ENCODE data around the gene SPTBN1.

SPTBN1 gene

GRCh38 chr2:54626884-54627283 lies 170.8 kb downstream of the SPTBN1 start:
- no peak for DNase-seq (ENCODE audit: low spot score)
- no peak for TF ChIP-seq CTCF (IDR thresholded peaks at IDR 0.05; ENCODE audit: extremely low read depth, missing control alignments)

GRCh38 chr2:54627973-54628372 lies 171.8 kb downstream of the SPTBN1 start:
- DNase-seq (ENCODE audit: low spot score), result no peak
- no peak for TF ChIP-seq CTCF (IDR thresholded peaks at IDR 0.05; ENCODE audit: extremely low read depth, missing control alignments)

- no peak for TF ChIP-seq CTCF (IDR thresholded peaks at IDR 0.05; ENCODE audit: extremely low read depth, missing control alignments)
- no peak for DNase-seq (ENCODE audit: low spot score)
These were observed 172.3 kb downstream of the SPTBN1 start for GRCh38 chr2:54628418-54628817.

GRCh38 chr2:54628957-54629356 lies 172.8 kb downstream of the SPTBN1 start:
- TF ChIP-seq CTCF (IDR thresholded peaks at IDR 0.05; ENCODE audit: extremely low read depth, missing control alignments), result no peak
- no peak for DNase-seq (ENCODE audit: low spot score)

GRCh38 chr2:54629390-54629789 lies 173.3 kb downstream of the SPTBN1 start:
- DNase-seq (ENCODE audit: low spot score), result no peak
- TF ChIP-seq CTCF (IDR thresholded peaks at IDR 0.05; ENCODE audit: extremely low read depth, missing control alignments), result no peak

- no peak for TF ChIP-seq CTCF (IDR thresholded peaks at IDR 0.05; ENCODE audit: extremely low read depth, missing control alignments)
- peak; percentile 28 for DNase-seq (ENCODE audit: low spot score)
These were observed 174.1 kb downstream of the SPTBN1 start for GRCh38 chr2:54629914-54630857.

- DNase-seq (ENCODE audit: low spot score), result no peak
- TF ChIP-seq CTCF (IDR thresholded peaks at IDR 0.05; ENCODE audit: extremely low read depth, missing control alignments), result no peak
These were observed 174.9 kb downstream of the SPTBN1 start for GRCh38 chr2:54630858-54631497.

Measured in GM20000 (cell line).